GM23338 (cell line): ENCODE results near the gene MAST4. TPM values are rescaled to one million over a fixed set of nuclear protein-coding genes. Genes with fewer than 3 reads are reported as not detected.

Source experiments
- ATAC-seq: fragments of 200-7000 bp; cut with Tn5 transposase; 3 replicates; pipeline ENCODE4 v1.9.1; 2020
- DNase-seq: peaks from one replicate; pipeline ENCODE4 v3.0.0-alpha.2; 2015; ENCODE audit warnings: low spot score
- H2AFZ ChIP-seq: fragments of 200-600 bp; sonication (generic); 2 replicates; pipeline ENCODE4 v1.8.0; 2016; ENCODE audit warnings: antibody characterized with exemption, mild to moderate bottlenecking, moderate library complexity
- H3F3A ChIP-seq: fragments of 200-600 bp; sonication (generic); replicated peaks from 2 replicates; pipeline ENCODE4 v1.8.0; 2017; ENCODE audit warnings: antibody characterized with exemption, mixed run types, low read depth
- H3K27ac ChIP-seq: fragments of 200-600 bp; sonication (generic); 2 replicates; pipeline ENCODE4 v1.6.1; 2016; ENCODE audit warnings: low read depth
- H3K27me3 ChIP-seq: fragments of 200-600 bp; sonication (generic); 2 replicates; pipeline ENCODE4 v1.8.0; 2016; ENCODE audit warnings: mild to moderate bottlenecking, mixed run types, moderate library complexity; ENCODE audit not compliant: insufficient read depth
- H3K36me3 ChIP-seq: fragments of 200-600 bp; sonication (generic); 2 replicates; pipeline ENCODE4 v1.8.0; 2016; ENCODE audit warnings: mild to moderate bottlenecking; ENCODE audit not compliant: insufficient read depth
- H3K4me1 ChIP-seq: fragments of 200-600 bp; sonication (generic); 2 replicates; pipeline ENCODE4 v1.8.0; 2016; ENCODE audit warnings: mild to moderate bottlenecking, moderate library complexity; ENCODE audit not compliant: insufficient read depth
- H3K4me2 ChIP-seq: fragments of 200-600 bp; sonication (generic); 2 replicates; pipeline ENCODE4 v1.7.1; 2017; ENCODE audit warnings: mixed run types
- H3K4me3 ChIP-seq: fragments of 200-600 bp; sonication (generic); 2 replicates; pipeline ENCODE4 v1.6.1; 2016; ENCODE audit warnings: mixed run types
- H3K79me2 ChIP-seq: fragments of 200-600 bp; sonication (generic); replicated peaks from 2 replicates; pipeline ENCODE4 v1.8.0; 2017; ENCODE audit warnings: mild to moderate bottlenecking; ENCODE audit not compliant: insufficient read depth
- H3K9me2 ChIP-seq: fragments of 200-600 bp; sonication (generic); 2 replicates; pipeline ENCODE4 v1.8.0; 2017; ENCODE audit not compliant: insufficient read depth
- H4K20me1 ChIP-seq: fragments of 200-600 bp; sonication (generic); replicated peaks from 2 replicates; pipeline ENCODE4 v1.8.0; 2017; ENCODE audit warnings: mild to moderate bottlenecking; ENCODE audit not compliant: insufficient read depth
- H3K27ac Mint-ChIP-seq: 2 replicates; pipeline ENCODE4 v1.8.0; 2020; ENCODE audit warnings: inconsistent platforms, mild to moderate bottlenecking, moderate library complexity, mixed read lengths
- H3K27me3 Mint-ChIP-seq: 3 replicates; pipeline ENCODE4 v1.8.0; 2022; ENCODE audit warnings: low read depth, mild to moderate bottlenecking, moderate library complexity, mixed read lengths, inconsistent platforms; ENCODE audit not compliant: insufficient read depth, poor library complexity
- H3K36me3 Mint-ChIP-seq: 3 replicates; pipeline ENCODE4 v1.8.0; 2021; ENCODE audit warnings: low read depth, mild to moderate bottlenecking, inconsistent platforms, moderate library complexity, mixed read lengths
- H3K4me1 Mint-ChIP-seq: 3 replicates; pipeline ENCODE4 v1.8.0; 2020; ENCODE audit warnings: mild to moderate bottlenecking, inconsistent platforms, mixed read lengths
- H3K4me3 Mint-ChIP-seq: 3 replicates; pipeline ENCODE4 v1.8.0; 2021; ENCODE audit warnings: moderate library complexity, mild to moderate bottlenecking, inconsistent platforms, mixed read lengths
- H3K9me3 Mint-ChIP-seq: 3 replicates; pipeline ENCODE4 v1.8.0; 2020; ENCODE audit warnings: moderate library complexity, mild to moderate bottlenecking, inconsistent platforms, mixed read lengths
- CREB1 ChIP-seq: fragments of 250-450 bp; sonication (Bioruptor Pico); IDR thresholded peaks from 2 replicates; pipeline ENCODE4 v1.5.0; 2020; ENCODE audit warnings: low read depth, mild to moderate bottlenecking, moderate library complexity
- ETS1 ChIP-seq: IDR thresholded peaks from 2 replicates; pipeline ENCODE4 v1.6.1; 2016; ENCODE audit warnings: antibody characterized with exemption
- EZH2 ChIP-seq: fragments of 200-600 bp; sonication (generic); IDR thresholded peaks from one replicate; pipeline ENCODE4 v1.8.0; 2017; ENCODE audit warnings: antibody characterized with exemption, mild to moderate bottlenecking, low read depth; ENCODE audit not compliant: unreplicated experiment
- EZH2phosphoT487 ChIP-seq: fragments of 200-600 bp; sonication (generic); IDR thresholded peaks from one replicate; pipeline ENCODE4 v1.8.1; 2018; ENCODE audit warnings: antibody characterized with exemption; ENCODE audit not compliant: unreplicated experiment
- JUNB ChIP-seq: IDR thresholded peaks from one replicate; pipeline ENCODE4 v1.6.1; 2016; ENCODE audit warnings: antibody characterized with exemption; ENCODE audit not compliant: unreplicated experiment
- NANOG ChIP-seq: IDR thresholded peaks from 2 replicates; pipeline ENCODE4 v1.6.1; 2016; ENCODE audit warnings: antibody characterized with exemption, borderline replicate concordance
- POLR2AphosphoS5 ChIP-seq: IDR thresholded peaks from 2 replicates; pipeline ENCODE4 v1.6.1; 2016; ENCODE audit warnings: antibody characterized with exemption, low read depth
- STAT1 ChIP-seq: IDR thresholded peaks from one replicate; pipeline ENCODE4 v1.6.1; 2016; ENCODE audit warnings: antibody characterized with exemption; ENCODE audit not compliant: unreplicated experiment
- ZNF114 ChIP-seq: fragments of 250-450 bp; sonication (Bioruptor Pico); IDR thresholded peaks from 2 replicates; pipeline ENCODE4 v1.5.0; 2020; ENCODE audit warnings: mild to moderate bottlenecking, moderate library complexity
- ZNF331 ChIP-seq: fragments of 250-450 bp; sonication (Bioruptor Pico); IDR thresholded peaks from 2 replicates; pipeline ENCODE4 v1.5.0; 2020; ENCODE audit warnings: low read depth, mild to moderate bottlenecking, moderate library complexity
- polyA plus RNA-seq: library from polyadenylated mRNA; unstranded; fragments of >200 nt; fragmentation: Nextera tagmentation; extraction: Ambion mirVana; gene quantifications from 2 replicates; pipeline ENCODE4 v1.2.1, GENCODE V29; 2016
- total RNA-seq: library from RNA; depleted of rRNA; stranded (reverse); fragments of >200 nt; shearing (Covaris generic); gene quantifications from 2 replicates; pipeline ENCODE4 v1.2.3, GENCODE V29; 2014
- TF ChIP-seq, protein P1 (sequence below): IDR thresholded peaks from one replicate; pipeline ENCODE4 v1.6.1; 2018; ENCODE audit warnings: antibody characterized with exemption; ENCODE audit not compliant: unreplicated experiment
- TF ChIP-seq, protein P2 (sequence below), 2 experiments: fragments of 200-600 bp in 1 of 2; sonication (generic) in 1 of 2; conservative IDR thresholded peaks; 2 replicates each; pipeline versions ENCODE4 v1.5.1 to v1.6.1; 2016 to 2017; ENCODE audit warnings: antibody characterized with exemption in 2 of 2, low read depth in 2 of 2, mild to moderate bottlenecking in 2 of 2, moderate library complexity in 1 of 2

MAST4 gene
- total and polyA plus RNA-seq, 2 experiments from 2014 or later: 3.6 to 8.5 TPM

DNA sequence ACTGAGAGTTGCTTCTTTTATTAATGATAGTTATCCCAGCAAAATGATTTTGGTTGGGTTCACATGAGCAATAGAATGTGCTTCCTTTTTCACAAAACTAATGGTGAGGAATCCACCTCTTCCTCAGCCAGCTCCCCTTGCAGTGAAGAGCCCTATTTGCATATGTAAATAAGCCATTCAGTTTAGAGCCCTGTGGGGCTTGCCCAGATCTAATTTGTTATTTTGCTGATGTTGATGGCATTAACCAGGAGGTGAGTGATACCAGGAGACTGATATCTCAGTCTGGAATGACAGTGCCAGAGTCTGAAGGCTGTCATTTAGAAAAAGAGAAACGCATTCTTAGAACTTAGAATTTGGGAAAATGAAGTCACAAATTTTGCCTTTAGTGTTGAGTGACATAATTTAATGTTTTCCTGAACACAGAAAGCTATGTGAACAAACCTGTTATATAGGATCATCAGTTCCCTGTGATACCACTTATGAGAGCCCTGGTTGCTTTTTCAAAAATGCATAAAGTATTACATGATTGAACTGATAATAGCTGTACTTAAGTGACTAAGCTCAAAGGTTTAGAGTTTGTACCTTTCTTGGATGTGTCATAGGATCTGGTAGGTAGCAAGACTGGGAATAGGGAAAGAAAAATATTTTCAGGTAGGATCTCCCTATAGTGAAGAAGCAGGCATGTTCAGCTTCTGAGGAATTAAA is 271.6 kb downstream of the MAST4 start:
- peaks cover 32% of the 10 kb centered on the region for H3K4me1 Mint-ChIP-seq
- Histone ChIP-seq H3K36me3 (no peaks in the 10 kb centered on the region), H3K4me1 (peaks cover 17% of the 10 kb centered on the region), H3K79me2 (no peaks in the 10 kb centered on the region), H2AFZ (no peak overlapping the region), H3K4me2 (no peak overlapping the region; the same call in 1 of the 2 replicates), H4K20me1 (no peaks in the 10 kb centered on the region), H3K4me3 (no peak overlapping the region), H3F3A (no peaks in the 10 kb centered on the region), H3K9me2 (no peaks in the 10 kb centered on the region), H3K27ac (no peak overlapping the region), H3K27me3 (no peaks in the 10 kb centered on the region)
- H3K4me3 Mint-ChIP-seq: no peak overlapping the region
- no peaks in the 10 kb centered on the region for H3K36me3 Mint-ChIP-seq
- TF ChIP-seq EZH2: no peak
- no peak for TF ChIP-seq JUNB
- TF ChIP-seq ZNF331 (CRISPR knock-in tag): no peak
- no peak for TF ChIP-seq ZNF114 (CRISPR knock-in tag)
- TF ChIP-seq POLR2AphosphoS5: no peak
- TF ChIP-seq, protein P1, sequence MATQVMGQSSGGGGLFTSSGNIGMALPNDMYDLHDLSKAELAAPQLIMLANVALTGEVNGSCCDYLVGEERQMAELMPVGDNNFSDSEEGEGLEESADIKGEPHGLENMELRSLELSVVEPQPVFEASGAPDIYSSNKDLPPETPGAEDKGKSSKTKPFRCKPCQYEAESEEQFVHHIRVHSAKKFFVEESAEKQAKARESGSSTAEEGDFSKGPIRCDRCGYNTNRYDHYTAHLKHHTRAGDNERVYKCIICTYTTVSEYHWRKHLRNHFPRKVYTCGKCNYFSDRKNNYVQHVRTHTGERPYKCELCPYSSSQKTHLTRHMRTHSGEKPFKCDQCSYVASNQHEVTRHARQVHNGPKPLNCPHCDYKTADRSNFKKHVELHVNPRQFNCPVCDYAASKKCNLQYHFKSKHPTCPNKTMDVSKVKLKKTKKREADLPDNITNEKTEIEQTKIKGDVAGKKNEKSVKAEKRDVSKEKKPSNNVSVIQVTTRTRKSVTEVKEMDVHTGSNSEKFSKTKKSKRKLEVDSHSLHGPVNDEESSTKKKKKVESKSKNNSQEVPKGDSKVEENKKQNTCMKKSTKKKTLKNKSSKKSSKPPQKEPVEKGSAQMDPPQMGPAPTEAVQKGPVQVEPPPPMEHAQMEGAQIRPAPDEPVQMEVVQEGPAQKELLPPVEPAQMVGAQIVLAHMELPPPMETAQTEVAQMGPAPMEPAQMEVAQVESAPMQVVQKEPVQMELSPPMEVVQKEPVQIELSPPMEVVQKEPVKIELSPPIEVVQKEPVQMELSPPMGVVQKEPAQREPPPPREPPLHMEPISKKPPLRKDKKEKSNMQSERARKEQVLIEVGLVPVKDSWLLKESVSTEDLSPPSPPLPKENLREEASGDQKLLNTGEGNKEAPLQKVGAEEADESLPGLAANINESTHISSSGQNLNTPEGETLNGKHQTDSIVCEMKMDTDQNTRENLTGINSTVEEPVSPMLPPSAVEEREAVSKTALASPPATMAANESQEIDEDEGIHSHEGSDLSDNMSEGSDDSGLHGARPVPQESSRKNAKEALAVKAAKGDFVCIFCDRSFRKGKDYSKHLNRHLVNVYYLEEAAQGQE: no peak
- TF ChIP-seq, protein P2, sequence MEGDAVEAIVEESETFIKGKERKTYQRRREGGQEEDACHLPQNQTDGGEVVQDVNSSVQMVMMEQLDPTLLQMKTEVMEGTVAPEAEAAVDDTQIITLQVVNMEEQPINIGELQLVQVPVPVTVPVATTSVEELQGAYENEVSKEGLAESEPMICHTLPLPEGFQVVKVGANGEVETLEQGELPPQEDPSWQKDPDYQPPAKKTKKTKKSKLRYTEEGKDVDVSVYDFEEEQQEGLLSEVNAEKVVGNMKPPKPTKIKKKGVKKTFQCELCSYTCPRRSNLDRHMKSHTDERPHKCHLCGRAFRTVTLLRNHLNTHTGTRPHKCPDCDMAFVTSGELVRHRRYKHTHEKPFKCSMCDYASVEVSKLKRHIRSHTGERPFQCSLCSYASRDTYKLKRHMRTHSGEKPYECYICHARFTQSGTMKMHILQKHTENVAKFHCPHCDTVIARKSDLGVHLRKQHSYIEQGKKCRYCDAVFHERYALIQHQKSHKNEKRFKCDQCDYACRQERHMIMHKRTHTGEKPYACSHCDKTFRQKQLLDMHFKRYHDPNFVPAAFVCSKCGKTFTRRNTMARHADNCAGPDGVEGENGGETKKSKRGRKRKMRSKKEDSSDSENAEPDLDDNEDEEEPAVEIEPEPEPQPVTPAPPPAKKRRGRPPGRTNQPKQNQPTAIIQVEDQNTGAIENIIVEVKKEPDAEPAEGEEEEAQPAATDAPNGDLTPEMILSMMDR (conservative IDR thresholded peaks at IDR 0.05; ENCODE audit: low read depth in 2 of 2): no peak
- no peak for TF ChIP-seq EZH2phosphoT487
- no peak for TF ChIP-seq ETS1
- TF ChIP-seq CREB1 (CRISPR knock-in tag): no peak
- no peak for TF ChIP-seq STAT1
- no peak for TF ChIP-seq NANOG
- no peak overlapping the region for H3K27ac Mint-ChIP-seq
- no peaks in the 10 kb centered on the region for H3K9me3 Mint-ChIP-seq
- peak; percentile 32 for ATAC-seq
- DNase-seq: peak; percentile 64
- no peaks in the 10 kb centered on the region for H3K27me3 Mint-ChIP-seq
